K562 (cell line): ENCODE results near the gene CS. TPM values are rescaled to one million over a fixed set of nuclear protein-coding genes. Genes with fewer than 3 reads are reported as not detected.
A peak's percentile ranks its signal among the peaks of the same experiment; 100 is the strongest.

Experiments used
- FOXM1 ChIP-seq, 2 experiments: fragments of 450-650 bp in 1 of 2; sonication (generic) in 1 of 2; formaldehyde crosslinking in 1 of 2; IDR thresholded peaks; 2 replicates each; pipeline versions ENCODE4 v1.6.1 to v1.9.0; 2017 to 2022; ENCODE audit warnings: low read depth in 2 of 2, mild to moderate bottlenecking in 2 of 2, missing genetic modification reagents in 1 of 2, moderate library complexity in 1 of 2
- HCFC1 ChIP-seq: IDR thresholded peaks from 2 replicates; pipeline ENCODE4 v1.6.1; 2012; ENCODE audit warnings: low read depth, low read length, improper control_type of control experiment
- HMG20B ChIP-seq: fragments of 250-450 bp; sonication (Bioruptor Pico); IDR thresholded peaks from 2 replicates; pipeline ENCODE4 v1.5.0; 2021; ENCODE audit warnings: mild to moderate bottlenecking
- HMGN3 ChIP-seq: IDR thresholded peaks from 2 replicates; pipeline ENCODE4 v1.6.1; 2011; ENCODE audit warnings: borderline replicate concordance, low read depth, mild to moderate bottlenecking, mixed read lengths, low read length; ENCODE audit not compliant: insufficient read length; ENCODE audit errors: extremely low read depth
- LCOR ChIP-seq: sonication (generic); formaldehyde crosslinking; IDR thresholded peaks from 2 replicates; pipeline ENCODE4 v1.8.0; 2022; ENCODE audit warnings: mild to moderate bottlenecking, missing genetic modification reagents
- NBN ChIP-seq: fragments of 450-650 bp; IDR thresholded peaks from 2 replicates; pipeline ENCODE4 v1.6.1; 2016; ENCODE audit warnings: low read depth, mild to moderate bottlenecking
- PCBP1 ChIP-seq: fragments of 200-400 bp; formaldehyde crosslinking; IDR thresholded peaks from 2 replicates; pipeline ENCODE4 v1.6.1; 2018; ENCODE audit warnings: mild to moderate bottlenecking, low read depth, low read length; ENCODE audit not compliant: poor library complexity, severe bottlenecking
- POLR2H ChIP-seq: IDR thresholded peaks from 2 replicates; pipeline ENCODE4 v1.6.1; 2016; ENCODE audit warnings: missing genetic modification characterization, low read depth, mild to moderate bottlenecking, control low read depth, missing compliant biosample characterization, moderate library complexity
- PYGO2 ChIP-seq: fragments of 450-650 bp; IDR thresholded peaks from 2 replicates; pipeline ENCODE4 v1.6.1; 2016; ENCODE audit warnings: mild to moderate bottlenecking, missing genetic modification characterization, moderate library complexity, missing compliant biosample characterization
- RNF2 ChIP-seq: sonication (generic); IDR thresholded peaks from 2 replicates; pipeline ENCODE4 v1.6.1; 2016
- SAP30 ChIP-seq: fragments of 200-600 bp; sonication (generic); IDR thresholded peaks from 2 replicates; pipeline ENCODE4 v1.6.1; 2012; ENCODE audit warnings: borderline replicate concordance, low read depth, mild to moderate bottlenecking, moderate library complexity, low read length, control low read depth, inconsistent platforms; ENCODE audit not compliant: insufficient read depth, poor library complexity, severe bottlenecking
- SIN3B ChIP-seq: fragments of 450-650 bp; IDR thresholded peaks from 2 replicates; pipeline ENCODE4 v1.6.1; 2017; ENCODE audit warnings: low read depth, mild to moderate bottlenecking, moderate library complexity
- SOX6 ChIP-seq: fragments of 450-650 bp; IDR thresholded peaks from 2 replicates; pipeline ENCODE4 v1.6.1; 2014; ENCODE audit warnings: mild to moderate bottlenecking
- TGIF2 ChIP-seq: sonication (generic); formaldehyde crosslinking; IDR thresholded peaks from 2 replicates; pipeline ENCODE4 v1.8.1; 2022; ENCODE audit warnings: mild to moderate bottlenecking, missing genetic modification reagents, moderate library complexity
- ZBED1 ChIP-seq: IDR thresholded peaks from 2 replicates; pipeline ENCODE4 v1.6.1; 2014
- ZNF12 ChIP-seq: sonication (generic); formaldehyde crosslinking; IDR thresholded peaks from 2 replicates; pipeline ENCODE4 v1.4.0; 2020; ENCODE audit warnings: mild to moderate bottlenecking, missing genetic modification reagents
- ZNF766 ChIP-seq: fragments of 200-800 bp; sonication (Bioruptor generic); conservative IDR thresholded peaks from 2 replicates; pipeline ENCODE4 v1.6.1; 2016; ENCODE audit warnings: missing genetic modification characterization, missing compliant biosample characterization
- polyA plus RNA-seq, 8 experiments: library from polyadenylated mRNA; depleted of rRNA in 4 of 8; stranded (reverse) in 5 of 8; unstranded in 3 of 8; fragments of >200 nt; fragmentation: Nextera tagmentation in 2 of 8; fragmentation: Illumina TruSeq in 1 of 8; extraction: Ambion mirVana in 2 of 8; extraction: Trizol in 1 of 8; gene quantifications; 2 replicates each; pipeline versions ENCODE4 v1.2.1 to v1.2.3, GENCODE V29; 2011 to 2014; ENCODE audit warnings: inconsistent platforms in 1 of 8, missing spikeins in 1 of 8
- total RNA-seq, 7 experiments: library from RNA; depleted of rRNA in 6 of 7; stranded (reverse); fragments of >200 nt in 6 of 7; fragmentation: Illumina TruSeq in 2 of 7; extraction: Trizol in 2 of 7; gene quantifications; 2 replicates each; pipeline versions ENCODE4 v1.2.1 to v1.2.3, GENCODE V29; 2011 to 2021; ENCODE audit warnings: low replicate concordance in 1 of 7
- TF ChIP-seq, protein P1 (sequence below): fragments of 250-450 bp; sonication (Bioruptor Pico); IDR thresholded peaks from 2 replicates; pipeline ENCODE4 v1.9.0; 2021; ENCODE audit warnings: mild to moderate bottlenecking
- TF ChIP-seq, protein P2 (sequence below): fragments of 450-650 bp; formaldehyde crosslinking; IDR thresholded peaks from 2 replicates; pipeline ENCODE4 v1.4.0; 2020; ENCODE audit warnings: mild to moderate bottlenecking
- TF ChIP-seq, protein P3 (sequence below): sonication (generic); formaldehyde crosslinking; IDR thresholded peaks from 2 replicates; pipeline ENCODE4 v1.8.0; 2022; ENCODE audit warnings: missing genetic modification reagents, mild to moderate bottlenecking, moderate library complexity, borderline replicate concordance
- TF ChIP-seq, protein P4 (sequence below): sonication (generic); formaldehyde crosslinking; IDR thresholded peaks from 2 replicates; pipeline ENCODE4 v1.8.1; 2023; ENCODE audit warnings: mild to moderate bottlenecking, missing genetic modification reagents
- TF ChIP-seq, protein P5 (sequence below): fragments of 450-650 bp; formaldehyde crosslinking; conservative IDR thresholded peaks from 2 replicates; pipeline ENCODE4 v1.4.0; 2022; ENCODE audit warnings: mild to moderate bottlenecking, missing genetic modification characterization

CS gene
- total and polyA plus RNA-seq, 9 of the 15 experiments (the other 6 are each of a cell fraction or from before 2014, with no cell fraction given): 99.9 to 390 (median 149) TPM

DNA sequence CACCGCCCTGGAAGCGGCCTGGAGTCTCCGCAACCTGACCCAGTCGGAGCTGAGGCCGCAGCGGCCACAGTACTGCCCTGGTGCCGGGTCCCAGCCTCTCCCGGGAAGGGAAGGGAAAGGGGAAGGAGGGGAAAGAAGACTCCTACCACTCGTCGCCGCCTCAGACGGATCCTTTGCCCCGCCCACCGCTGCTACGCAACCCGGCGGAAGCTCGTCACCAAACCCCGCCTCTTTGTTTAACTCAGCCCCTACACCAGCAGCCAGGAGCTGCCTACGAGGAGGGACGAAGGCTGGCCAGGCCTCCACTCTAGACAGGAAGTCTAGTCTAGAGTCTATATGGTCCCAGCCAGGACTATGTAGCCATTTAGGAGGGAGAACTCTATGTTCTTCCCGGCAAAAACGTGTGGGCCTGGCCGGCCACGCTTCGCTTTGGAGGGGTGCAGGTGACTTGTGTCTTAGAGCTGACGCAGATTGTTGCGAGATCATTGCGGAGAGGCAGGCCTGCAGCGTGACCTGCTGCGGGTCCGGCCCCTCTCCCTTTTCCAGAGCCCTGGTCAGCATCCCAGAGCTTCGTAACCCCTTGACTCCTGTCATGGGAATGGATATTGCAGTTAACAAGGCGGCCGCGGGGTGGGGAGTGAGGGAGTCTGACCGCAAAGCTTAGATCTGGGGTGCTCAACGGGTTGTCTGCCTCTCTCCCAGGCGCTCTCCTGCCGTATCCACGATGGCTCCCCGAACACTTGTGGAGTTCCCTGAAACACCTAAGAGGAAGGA, 78.2 kb downstream of the CS start, which contains the start of gene RNF41 (continued):
- TF ChIP-seq, protein P1, sequence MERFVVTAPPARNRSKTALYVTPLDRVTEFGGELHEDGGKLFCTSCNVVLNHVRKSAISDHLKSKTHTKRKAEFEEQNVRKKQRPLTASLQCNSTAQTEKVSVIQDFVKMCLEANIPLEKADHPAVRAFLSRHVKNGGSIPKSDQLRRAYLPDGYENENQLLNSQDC (CRISPR knock-in tag): no peak
- TF ChIP-seq, protein P2, sequence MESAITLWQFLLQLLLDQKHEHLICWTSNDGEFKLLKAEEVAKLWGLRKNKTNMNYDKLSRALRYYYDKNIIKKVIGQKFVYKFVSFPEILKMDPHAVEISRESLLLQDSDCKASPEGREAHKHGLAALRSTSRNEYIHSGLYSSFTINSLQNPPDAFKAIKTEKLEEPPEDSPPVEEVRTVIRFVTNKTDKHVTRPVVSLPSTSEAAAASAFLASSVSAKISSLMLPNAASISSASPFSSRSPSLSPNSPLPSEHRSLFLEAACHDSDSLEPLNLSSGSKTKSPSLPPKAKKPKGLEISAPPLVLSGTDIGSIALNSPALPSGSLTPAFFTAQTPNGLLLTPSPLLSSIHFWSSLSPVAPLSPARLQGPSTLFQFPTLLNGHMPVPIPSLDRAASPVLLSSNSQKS: no peak
- TF ChIP-seq HMGN3: no peak
- no peak for TF ChIP-seq TGIF2 (CRISPR knock-in tag)
- TF ChIP-seq POLR2H: peak; percentile 84
- TF ChIP-seq SOX6: peak; percentile 40; the same call in 1 of the 2 replicates
- TF ChIP-seq ZNF12 (CRISPR knock-in tag): no peak
- TF ChIP-seq FOXM1 (IDR thresholded peaks at IDR 0.05; ENCODE audit: low read depth): no peak
- no peak for TF ChIP-seq FOXM1 (CRISPR knock-in tag; IDR thresholded peaks at IDR 0.05; ENCODE audit: low read depth)
- no peak for TF ChIP-seq SIN3B
- peak; percentile 31; the same call in 1 of the 2 replicates for TF ChIP-seq NBN
- peak; percentile 47; the same call in 1 of the 2 replicates for TF ChIP-seq RNF2
- no peak; the same call in 1 of the 2 replicates for TF ChIP-seq ZBED1
- TF ChIP-seq LCOR (CRISPR knock-in tag): no peak
- no peak for TF ChIP-seq PYGO2 (tag)
- peak; percentile 83 for TF ChIP-seq SAP30
- TF ChIP-seq, protein P3, sequence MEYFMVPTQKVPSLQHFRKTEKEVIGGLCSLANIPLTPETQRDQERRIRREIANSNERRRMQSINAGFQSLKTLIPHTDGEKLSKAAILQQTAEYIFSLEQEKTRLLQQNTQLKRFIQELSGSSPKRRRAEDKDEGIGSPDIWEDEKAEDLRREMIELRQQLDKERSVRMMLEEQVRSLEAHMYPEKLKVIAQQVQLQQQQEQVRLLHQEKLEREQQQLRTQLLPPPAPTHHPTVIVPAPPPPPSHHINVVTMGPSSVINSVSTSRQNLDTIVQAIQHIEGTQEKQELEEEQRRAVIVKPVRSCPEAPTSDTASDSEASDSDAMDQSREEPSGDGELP (CRISPR knock-in tag): peak; percentile 70
- TF ChIP-seq, protein P4, sequence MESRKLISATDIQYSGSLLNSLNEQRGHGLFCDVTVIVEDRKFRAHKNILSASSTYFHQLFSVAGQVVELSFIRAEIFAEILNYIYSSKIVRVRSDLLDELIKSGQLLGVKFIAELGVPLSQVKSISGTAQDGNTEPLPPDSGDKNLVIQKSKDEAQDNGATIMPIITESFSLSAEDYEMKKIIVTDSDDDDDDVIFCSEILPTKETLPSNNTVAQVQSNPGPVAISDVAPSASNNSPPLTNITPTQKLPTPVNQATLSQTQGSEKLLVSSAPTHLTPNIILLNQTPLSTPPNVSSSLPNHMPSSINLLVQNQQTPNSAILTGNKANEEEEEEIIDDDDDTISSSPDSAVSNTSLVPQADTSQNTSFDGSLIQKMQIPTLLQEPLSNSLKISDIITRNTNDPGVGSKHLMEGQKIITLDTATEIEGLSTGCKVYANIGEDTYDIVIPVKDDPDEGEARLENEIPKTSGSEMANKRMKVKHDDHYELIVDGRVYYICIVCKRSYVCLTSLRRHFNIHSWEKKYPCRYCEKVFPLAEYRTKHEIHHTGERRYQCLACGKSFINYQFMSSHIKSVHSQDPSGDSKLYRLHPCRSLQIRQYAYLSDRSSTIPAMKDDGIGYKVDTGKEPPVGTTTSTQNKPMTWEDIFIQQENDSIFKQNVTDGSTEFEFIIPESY: peak; percentile 70; the same call in 1 of the 2 replicates
- TF ChIP-seq, protein P5, sequence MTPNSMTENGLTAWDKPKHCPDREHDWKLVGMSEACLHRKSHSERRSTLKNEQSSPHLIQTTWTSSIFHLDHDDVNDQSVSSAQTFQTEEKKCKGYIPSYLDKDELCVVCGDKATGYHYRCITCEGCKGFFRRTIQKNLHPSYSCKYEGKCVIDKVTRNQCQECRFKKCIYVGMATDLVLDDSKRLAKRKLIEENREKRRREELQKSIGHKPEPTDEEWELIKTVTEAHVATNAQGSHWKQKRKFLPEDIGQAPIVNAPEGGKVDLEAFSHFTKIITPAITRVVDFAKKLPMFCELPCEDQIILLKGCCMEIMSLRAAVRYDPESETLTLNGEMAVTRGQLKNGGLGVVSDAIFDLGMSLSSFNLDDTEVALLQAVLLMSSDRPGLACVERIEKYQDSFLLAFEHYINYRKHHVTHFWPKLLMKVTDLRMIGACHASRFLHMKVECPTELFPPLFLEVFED (CRISPR knock-in tag): no peak
- TF ChIP-seq HMG20B: no peak
- peak; percentile 64 for TF ChIP-seq HCFC1
- peak; percentile 56 for TF ChIP-seq PCBP1
- peak; percentile 67; the same call in 1 of the 2 replicates for TF ChIP-seq ZNF766
